Large intestine (tissue), 3 donors: ENCODE data around the gene KRTAP2-2. TPM values are rescaled to one million over a fixed set of nuclear protein-coding genes. Genes with fewer than 3 reads are reported as not detected.
"Not testable (repeated sequence)": the region's sequence is repeated elsewhere in the genome, so short reads cannot be mapped to it uniquely, and the experiment has no call there.

ENCODE experiments used
- DNase-seq, 2 donors: peaks; one replicate each; pipeline versions ENCODE4 v3.0.0 to v3.0.0-alpha.2; 2013
- H3K27ac ChIP-seq: one replicate; pipeline ENCODE4 v1.5.1; 2013; ENCODE audit warnings: low read length
- H3K27me3 ChIP-seq: 2 replicates; pipeline ENCODE4 v1.6.1; 2013; ENCODE audit warnings: low read length; ENCODE audit not compliant: control insufficient read depth, insufficient read depth
- H3K36me3 ChIP-seq: 2 replicates; pipeline ENCODE4 v1.6.1; 2013; ENCODE audit warnings: low read length; ENCODE audit not compliant: control insufficient read depth, insufficient read depth
- H3K4me1 ChIP-seq: one replicate; pipeline ENCODE4 v1.6.1; 2013; ENCODE audit warnings: low read length; ENCODE audit not compliant: control insufficient read depth, insufficient read depth
- H3K4me3 ChIP-seq: one replicate; pipeline ENCODE4 v1.5.1; 2013; ENCODE audit warnings: low read length
- H3K9me3 ChIP-seq: one replicate; pipeline ENCODE4 v1.6.1; 2013; ENCODE audit warnings: mild to moderate bottlenecking, low read depth, low read length, moderate library complexity; ENCODE audit not compliant: control insufficient read depth
- WGBS: methylation state at CpG from one replicate; pipeline ENCODE4 v1.1.5; 2013; ENCODE audit warnings: low lambda C conversion rate; ENCODE audit not compliant: insufficient coverage; 5-methylcytosine and 5-hydroxymethylcytosine counted together
- polyA plus RNA-seq: library from polyadenylated mRNA; unstranded; fragments of 120-200 nt; gene quantifications from one replicate; pipeline ENCODE4 v1.2.1, GENCODE V29; 2013

The KRTAP2-2 gene
- polyA plus RNA-seq, 1 donor: not detected

- Histone ChIP-seq H3K9me3 (no peaks in the 10 kb centered on the region), H3K36me3 (no peaks in the 10 kb centered on the region), H3K27ac (no peak overlapping the region), H3K4me3 (no peak overlapping the region), H3K4me1 (no peaks in the 10 kb centered on the region), H3K27me3 (peaks cover 18% of the 10 kb centered on the region)
- DNase-seq: no peak
- WGBS: 100% methylated on average over 1 of the region's 1 CpG
These were observed 9.3 kb upstream of the KRTAP2-2 start for GRCh38 chr17:41064301-41064700.

DNA sequence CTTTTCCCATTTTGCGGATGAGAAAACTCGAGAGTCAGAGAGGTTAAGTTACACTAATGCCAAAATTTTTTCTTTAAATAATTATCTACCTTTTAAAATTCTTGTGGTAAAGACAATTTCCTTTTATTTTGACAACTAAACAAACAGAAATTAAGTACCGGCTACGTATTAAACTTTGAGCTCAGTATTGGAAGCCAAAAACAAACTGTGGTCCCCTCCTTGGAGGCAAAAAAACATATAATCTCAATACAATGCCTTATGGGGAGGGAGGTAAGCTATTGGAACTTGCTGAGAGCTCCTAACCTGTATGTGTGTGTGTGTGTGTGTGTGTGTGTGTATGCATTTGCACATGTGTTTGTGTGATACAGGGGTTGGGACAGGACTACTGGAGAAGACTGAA lies 8.4 kb upstream of the KRTAP2-2 start:
- H3K27me3 ChIP-seq: peaks cover 23% of the 10 kb centered on the region
- no CpG with 5 or more reads among the region's 4 CpGs for WGBS
- H3K36me3 ChIP-seq: no peaks in the 10 kb centered on the region
- no peak for DNase-seq
- H3K27ac ChIP-seq: no peak overlapping the region
- H3K4me3 ChIP-seq: no peak overlapping the region
- no peaks in the 10 kb centered on the region for H3K9me3 ChIP-seq
- H3K4me1 ChIP-seq: no peaks in the 10 kb centered on the region

DNA sequence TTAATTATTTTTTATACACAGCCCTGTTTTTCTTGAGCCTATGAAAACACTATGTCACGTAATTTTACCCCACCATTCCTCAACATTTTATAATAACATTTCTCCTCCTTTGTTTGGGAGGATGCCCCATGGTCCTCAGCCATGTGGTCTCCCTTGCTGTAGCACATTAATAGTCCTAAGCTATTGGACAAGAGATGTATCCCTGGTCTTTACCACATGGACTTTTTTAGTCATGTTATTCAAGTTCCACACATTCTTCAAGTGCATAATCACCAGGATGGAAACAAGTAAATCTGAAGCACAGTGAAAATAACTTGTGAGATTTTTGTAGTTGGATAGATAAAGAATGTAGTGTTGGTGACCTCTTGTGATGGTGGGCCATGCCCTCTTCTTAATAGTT lies 6.9 kb upstream of the KRTAP2-2 start:
- peaks cover 24% of the 10 kb centered on the region for H3K27me3 ChIP-seq
- no peaks in the 10 kb centered on the region for H3K36me3 ChIP-seq
- H3K9me3 ChIP-seq: no peaks in the 10 kb centered on the region
- no peak overlapping the region for H3K27ac ChIP-seq
- H3K4me3 ChIP-seq: no peak overlapping the region
- no peaks in the 10 kb centered on the region for H3K4me1 ChIP-seq
- 75% methylated on average over 1 of the region's 1 CpG for WGBS
- DNase-seq: no peak

DNA sequence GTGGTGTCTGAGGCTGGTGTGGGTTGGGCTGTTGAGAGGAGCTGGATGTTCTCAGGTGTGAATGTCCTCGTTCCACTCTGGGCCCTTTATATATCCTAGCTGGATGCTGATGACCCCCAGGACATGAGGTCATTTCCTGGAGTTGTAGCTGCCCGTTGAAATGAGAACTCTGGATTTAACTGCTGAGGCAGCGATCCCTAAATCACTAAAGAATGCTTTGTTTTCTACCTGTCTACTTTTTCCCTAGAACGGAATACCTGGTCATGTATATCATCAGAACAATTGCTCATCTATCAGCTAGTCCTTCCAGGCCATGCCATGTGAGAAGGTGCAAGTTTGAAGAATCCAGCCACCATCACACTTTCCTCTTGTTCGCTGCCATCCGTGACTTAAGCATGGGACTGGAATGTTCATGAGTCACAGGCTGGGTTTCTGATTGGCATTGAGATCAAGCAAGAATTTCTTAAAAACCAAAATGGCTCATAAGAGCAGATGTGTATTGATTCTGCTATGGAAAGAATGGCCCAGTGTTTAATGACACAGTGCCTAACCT lies 5.1 kb upstream of the KRTAP2-2 start, which contains the start of gene KRTAP2-3:
Gene KRTAP2-3, minus strand, starts transcription at position 63 of the 553 bp plus-strand sequence. CDS start 64 bp downstream, outside the sequence.
- no peak within 1 kb of the TSS for H3K4me3 ChIP-seq
- no CpG with 5 or more reads among the region's 6 CpGs for WGBS
- no peaks in the 10 kb centered on the region for H3K9me3 ChIP-seq
- DNase-seq: no peak
- H3K27me3 ChIP-seq: peaks cover 24% of the 10 kb centered on the region
- no peaks in the 10 kb centered on the region for H3K4me1 ChIP-seq
- H3K27ac ChIP-seq: no peak within 1 kb of the TSS
- no peaks in the 10 kb centered on the region for H3K36me3 ChIP-seq

DNA sequence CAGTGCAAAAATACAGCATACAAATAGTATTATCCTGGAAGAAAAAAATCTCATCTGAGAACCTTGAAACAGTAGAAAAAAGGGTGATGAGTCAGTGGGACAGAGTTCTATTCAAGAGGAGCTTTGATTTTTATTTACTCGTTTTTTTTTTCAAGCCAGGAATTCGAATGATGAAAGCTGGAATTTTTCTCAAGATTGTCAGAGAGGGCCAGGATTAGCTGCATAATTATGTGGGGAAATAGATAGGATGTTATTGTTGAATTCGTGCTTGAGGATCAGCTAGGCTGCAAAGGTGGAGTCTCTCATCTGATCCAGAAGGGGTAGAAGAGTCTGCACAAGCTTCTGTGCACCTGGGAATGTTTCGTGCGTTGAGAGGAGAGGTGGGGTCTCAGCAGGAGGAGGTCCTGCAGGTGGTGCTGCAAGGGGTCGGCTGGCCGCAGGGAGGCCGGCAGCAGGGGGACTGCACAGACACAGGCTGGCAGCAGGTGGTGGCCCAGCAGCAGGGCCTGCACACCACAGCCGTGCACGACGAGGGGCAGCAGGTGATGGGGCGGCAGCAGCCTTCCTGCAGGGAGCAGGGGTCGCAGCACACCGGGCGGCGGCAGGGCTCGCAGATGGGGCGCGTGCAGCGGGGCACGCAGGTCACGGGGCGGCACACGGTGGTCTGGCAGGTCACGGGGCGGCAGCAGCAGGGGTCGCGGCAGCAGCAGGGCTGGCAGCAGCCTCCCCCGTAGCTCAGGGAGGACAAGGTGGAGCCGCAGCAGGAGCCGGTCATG lies 4.4 kb upstream of the KRTAP2-2 start:
- DNase-seq, H3K9me3 ChIP-seq, H3K36me3 ChIP-seq, H3K27ac ChIP-seq, H3K4me3 ChIP-seq, H3K4me1 ChIP-seq: not testable (repeated sequence)
- peaks cover 18% of the 10 kb centered on the region for H3K27me3 ChIP-seq
- no CpG with 5 or more reads among the region's 31 CpGs for WGBS

- Histone ChIP-seq H3K27me3 (peaks cover 16% of the 10 kb centered on the region), H3K36me3 (no peaks in the 10 kb centered on the region), H3K27ac (no peak overlapping the region), H3K4me3 (no peak overlapping the region), H3K9me3 (no peaks in the 10 kb centered on the region), H3K4me1 (no peaks in the 10 kb centered on the region)
- DNase-seq: no peak
- WGBS: 83% methylated on average over 1 of the region's 5 CpGs
These were observed 3.7 kb upstream of the KRTAP2-2 start for GRCh38 chr17:41058741-41059140.

DNA sequence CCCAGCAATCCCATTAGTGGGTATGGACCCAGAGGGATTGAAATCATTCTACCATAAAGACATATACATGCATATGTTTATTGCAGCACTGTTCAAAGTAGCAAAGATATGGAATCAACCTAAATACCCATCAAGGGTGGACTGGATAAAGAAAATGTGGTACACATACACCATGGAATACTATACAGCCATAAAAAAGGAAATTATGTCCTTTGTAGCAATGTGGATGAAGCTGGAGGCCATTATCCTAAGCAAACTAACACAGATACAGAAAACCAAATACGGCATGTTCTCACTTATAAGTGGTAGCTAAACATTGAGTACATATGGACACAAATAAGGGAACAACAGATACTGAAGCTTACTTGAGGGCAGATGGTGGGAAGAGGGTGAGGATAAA lies 2.5 kb upstream of the KRTAP2-2 start:
- no peaks in the 10 kb centered on the region for H3K9me3 ChIP-seq
- no peak overlapping the region for H3K4me3 ChIP-seq
- no peaks in the 10 kb centered on the region for H3K36me3 ChIP-seq
- WGBS: no CpG with 5 or more reads among the region's 1 CpG
- H3K4me1 ChIP-seq: no peaks in the 10 kb centered on the region
- no peak overlapping the region for H3K27ac ChIP-seq
- H3K27me3 ChIP-seq: peaks cover 16% of the 10 kb centered on the region
- no peak for DNase-seq

- not testable (repeated sequence) for H3K36me3 ChIP-seq, H3K4me3 ChIP-seq, DNase-seq, H3K27ac ChIP-seq, H3K9me3 ChIP-seq, H3K4me1 ChIP-seq
- no CpG with 5 or more reads among the region's 9 CpGs for WGBS
- peaks cover 11% of the 10 kb centered on the region for H3K27me3 ChIP-seq
These were observed 474 bp downstream of the KRTAP2-2 start for GRCh38 chr17:41054556-41054955.

GRCh38 chr17:41054025-41054424 lies 1.0 kb downstream of the KRTAP2-2 start:
- no CpG with 5 or more reads among the region's 4 CpGs for WGBS
- peaks cover 7% of the 10 kb centered on the region for H3K27me3 ChIP-seq
- no peak for DNase-seq
- no peaks in the 10 kb centered on the region for H3K36me3 ChIP-seq
- H3K9me3 ChIP-seq: no peaks in the 10 kb centered on the region
- no peak overlapping the region for H3K27ac ChIP-seq
- no peak overlapping the region for H3K4me3 ChIP-seq
- no peaks in the 10 kb centered on the region for H3K4me1 ChIP-seq

GRCh38 chr17:41052566-41052965 lies 2.5 kb downstream of the KRTAP2-2 start:
- H3K4me3 ChIP-seq: no peak overlapping the region
- H3K27me3 ChIP-seq: peaks cover 14% of the 10 kb centered on the region
- no peak for DNase-seq
- H3K36me3 ChIP-seq: no peaks in the 10 kb centered on the region
- no peaks in the 10 kb centered on the region for H3K9me3 ChIP-seq
- H3K27ac ChIP-seq: no peak overlapping the region
- H3K4me1 ChIP-seq: no peaks in the 10 kb centered on the region

- Histone ChIP-seq H3K27ac (no peak overlapping the region), H3K27me3 (peaks cover 23% of the 10 kb centered on the region), H3K36me3 (no peaks in the 10 kb centered on the region), H3K9me3 (no peaks in the 10 kb centered on the region), H3K4me1 (no peaks in the 10 kb centered on the region), H3K4me3 (no peak overlapping the region)
- DNase-seq: no peak
- no CpG with 5 or more reads among the region's 2 CpGs for WGBS
These were observed 5.9 kb downstream of the KRTAP2-2 start for GRCh38 chr17:41049110-41049509.
